Stimulated activated CD4-positive, alpha-beta T cell treated with anti-CD3 and anti-CD28 coated beads, Interleukin-12 subunit alpha, Interleukin-12 subunit beta, amount 100 ng/mL, for 48 hours (primary cell): ENCODE measurements around the gene RFK.
"Not testable (repeated sequence)": the region's sequence is repeated elsewhere in the genome, so short reads cannot be mapped to it uniquely, and the experiment has no call there.

Experiments
- DNase-seq, 3 donors: peaks; one replicate each; pipeline ENCODE4 v3.0.0-alpha.2; 2020; ENCODE audit warnings: low read depth in 2 of 3, low spot score in 1 of 3

Gene RFK

GRCh38 chr9:76394195-76394959, at the start of gene RFK:
RFK (minus strand) TSS chr9:76394426; CDS start chr9:76394171, 255 bp downstream.
- DNase-seq = peak; percentile 83 to 93 (median 90)

- DNase-seq = no peak
These were observed 49.7 kb upstream of the RFK start for GRCh38 chr9:76443887-76444286.

- DNase-seq = peak in 2 of 3 donors; percentile 46 to 47
These were observed 47.5 kb upstream of the RFK start for GRCh38 chr9:76441551-76442322.

GRCh38 chr9:76438841-76439588, 44.8 kb upstream of the RFK start:
- no peak for DNase-seq

- DNase-seq = not testable (repeated sequence)
These were observed 42.9 kb upstream of the RFK start for GRCh38 chr9:76437017-76437699.

- DNase-seq = not testable (repeated sequence)
These were observed 40.7 kb upstream of the RFK start for GRCh38 chr9:76434897-76435296.

GRCh38 chr9:76433836-76434235, 39.6 kb upstream of the RFK start:
- DNase-seq = no peak

GRCh38 chr9:76433406-76433805, 39.2 kb upstream of the RFK start:
- DNase-seq = no peak

- no peak for DNase-seq
These were observed 37.4 kb upstream of the RFK start for GRCh38 chr9:76431601-76432000.

- DNase-seq = no peak
These were observed 32.7 kb upstream of the RFK start for GRCh38 chr9:76426807-76427419.

GRCh38 chr9:76425677-76426453, 31.6 kb upstream of the RFK start:
- no peak for DNase-seq

GRCh38 chr9:76424491-76424890, 30.3 kb upstream of the RFK start:
- no peak for DNase-seq

GRCh38 chr9:76423216-76424177, 29.3 kb upstream of the RFK start:
- no peak for DNase-seq

- DNase-seq = no peak
These were observed 25.7 kb upstream of the RFK start for GRCh38 chr9:76419782-76420380.

GRCh38 chr9:76417394-76417793, 23.2 kb upstream of the RFK start:
- no peak for DNase-seq

- DNase-seq = no peak
These were observed 21.5 kb upstream of the RFK start for GRCh38 chr9:76415731-76416130.

GRCh38 chr9:76415154-76415553, 20.9 kb upstream of the RFK start:
- no peak for DNase-seq

- DNase-seq = no peak
These were observed 20.4 kb upstream of the RFK start for GRCh38 chr9:76414661-76415060.
